AG04449 (cell line): ENCODE results near the gene PPP1R12A.

Experiments
- CTCF ChIA-PET: fragments of 350-600 bp; formaldehyde crosslinking; extraction: SDS; loops from one replicate; lab custom pipeline; 2021; ENCODE audit warnings: antibody characterized with exemption; lab: Yijun Ruan, JAX
- POLR2A ChIA-PET: fragments of 400-600, 350-600 bp; formaldehyde crosslinking; extraction: SDS; loops from one replicate; lab custom pipeline; 2020; ENCODE audit warnings: antibody characterized with exemption, inconsistent platforms; lab: Yijun Ruan, JAX
- DNase-seq: peaks from one replicate; pipeline ENCODE4 v3.0.0-alpha.2; 2010; ENCODE audit warnings: low read depth, low spot score
- H3K4me3 ChIP-seq: 2 replicates; pipeline ENCODE4 v1.5.1; 2011; ENCODE audit warnings: low read depth, mild to moderate bottlenecking, control low read depth, low read length
- TF ChIP-seq, protein P1 (sequence below): IDR thresholded peaks from one replicate; pipeline ENCODE4 v1.5.1; 2011; ENCODE audit warnings: mild to moderate bottlenecking, moderate library complexity, low read length, control low read depth, inconsistent platforms; ENCODE audit not compliant: insufficient read depth; ENCODE audit errors: missing control alignments

PPP1R12A gene

DNA sequence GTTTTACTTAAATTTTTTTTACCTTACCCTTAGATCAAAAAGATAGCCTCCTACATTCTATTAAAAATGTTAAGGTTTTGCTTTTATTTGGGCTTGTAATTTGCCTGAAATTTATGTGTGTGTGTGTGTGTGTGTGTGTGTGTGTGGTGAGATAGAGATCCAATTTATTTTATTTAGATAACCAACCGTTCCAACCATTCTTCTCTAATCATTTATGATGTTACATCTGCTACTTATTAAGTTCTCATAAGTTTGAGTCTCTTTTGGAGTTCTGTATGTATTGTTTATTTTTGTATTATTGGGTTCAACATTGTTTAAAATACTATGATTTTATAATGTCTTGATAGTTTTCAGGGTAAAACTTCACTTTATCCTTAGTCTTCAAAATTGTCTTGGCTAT lies 173.6 kb downstream of the PPP1R12A start:
- CTCF ChIA-PET: no interaction called here
- TF ChIP-seq, protein P1, sequence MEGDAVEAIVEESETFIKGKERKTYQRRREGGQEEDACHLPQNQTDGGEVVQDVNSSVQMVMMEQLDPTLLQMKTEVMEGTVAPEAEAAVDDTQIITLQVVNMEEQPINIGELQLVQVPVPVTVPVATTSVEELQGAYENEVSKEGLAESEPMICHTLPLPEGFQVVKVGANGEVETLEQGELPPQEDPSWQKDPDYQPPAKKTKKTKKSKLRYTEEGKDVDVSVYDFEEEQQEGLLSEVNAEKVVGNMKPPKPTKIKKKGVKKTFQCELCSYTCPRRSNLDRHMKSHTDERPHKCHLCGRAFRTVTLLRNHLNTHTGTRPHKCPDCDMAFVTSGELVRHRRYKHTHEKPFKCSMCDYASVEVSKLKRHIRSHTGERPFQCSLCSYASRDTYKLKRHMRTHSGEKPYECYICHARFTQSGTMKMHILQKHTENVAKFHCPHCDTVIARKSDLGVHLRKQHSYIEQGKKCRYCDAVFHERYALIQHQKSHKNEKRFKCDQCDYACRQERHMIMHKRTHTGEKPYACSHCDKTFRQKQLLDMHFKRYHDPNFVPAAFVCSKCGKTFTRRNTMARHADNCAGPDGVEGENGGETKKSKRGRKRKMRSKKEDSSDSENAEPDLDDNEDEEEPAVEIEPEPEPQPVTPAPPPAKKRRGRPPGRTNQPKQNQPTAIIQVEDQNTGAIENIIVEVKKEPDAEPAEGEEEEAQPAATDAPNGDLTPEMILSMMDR: no peak
- POLR2A ChIA-PET: no interaction called here
- DNase-seq: no peak
- no peak overlapping the region for H3K4me3 ChIP-seq

DNA sequence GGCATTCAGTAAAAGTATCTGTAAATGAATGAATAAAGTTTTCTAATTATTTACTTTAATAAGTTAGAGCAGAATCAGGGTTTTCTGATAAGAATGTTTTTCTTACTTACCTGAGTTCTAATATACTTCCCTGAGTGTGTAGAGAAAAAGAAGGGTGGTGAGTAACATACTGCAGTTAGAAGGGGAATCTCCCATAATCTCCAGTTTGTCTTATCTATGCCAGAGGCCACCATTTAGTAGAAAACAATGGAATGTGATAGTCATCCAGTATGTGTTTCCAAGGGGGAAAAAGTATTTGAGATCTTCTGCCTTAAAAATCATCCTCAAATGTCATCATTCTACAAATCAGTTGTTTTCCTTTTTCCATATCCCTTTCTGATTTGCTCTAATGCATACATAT lies 187.6 kb downstream of the PPP1R12A start:
- TF ChIP-seq, protein P1: no peak
- no peak overlapping the region for H3K4me3 ChIP-seq
- CTCF ChIA-PET: no interaction called here
- DNase-seq: no peak
- POLR2A ChIA-PET: no interaction called here

DNA sequence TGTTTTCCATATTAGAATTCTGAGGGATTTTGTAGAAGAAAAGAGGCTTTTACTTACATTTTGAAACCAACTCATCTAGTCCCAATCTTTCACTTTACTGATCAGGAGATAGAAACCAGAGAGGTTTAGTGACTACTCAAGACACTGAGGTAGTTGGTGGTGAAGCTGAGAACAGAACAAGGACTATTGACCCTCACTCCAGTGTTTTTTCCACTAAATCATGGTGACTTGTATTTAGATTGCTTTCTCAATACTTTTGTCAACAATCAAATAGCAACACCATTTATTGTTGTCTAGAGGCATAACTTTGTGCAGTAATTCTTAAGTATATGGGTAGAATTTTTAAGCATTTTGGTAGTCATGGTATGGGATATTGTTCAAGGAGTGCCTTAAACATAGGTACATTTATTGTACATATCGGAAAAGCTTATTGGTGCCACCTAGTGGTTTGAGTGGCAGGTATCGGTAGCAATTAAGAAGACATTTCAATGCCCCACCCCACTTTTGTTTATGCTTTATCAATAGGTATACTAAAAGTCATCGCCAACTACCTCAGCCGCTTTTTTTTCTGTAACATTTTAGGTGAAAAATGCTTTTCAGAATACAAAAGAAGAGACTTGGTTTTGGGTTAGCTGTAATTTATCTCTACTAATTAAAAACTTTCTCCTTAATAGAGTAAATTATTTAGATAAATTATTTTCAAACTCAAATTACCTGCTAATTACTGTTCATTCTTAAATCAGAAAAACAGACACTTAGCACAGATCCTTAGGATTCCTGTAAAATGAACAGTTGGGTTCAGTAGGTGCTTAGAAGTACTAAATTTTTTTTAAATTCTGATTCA lies 196.8 kb downstream of the PPP1R12A start:
- TF ChIP-seq, protein P1: peak; percentile 43
- DNase-seq: peak; percentile 17
- CTCF ChIA-PET: interaction anchor here (0.6 to 5.1 kb wide), 24 partner anchors 10 to 450 kb away, joined by 3 to 19 read pairs (median 4); no protein-coding TSS in a partner anchor
- no peak overlapping the region for H3K4me3 ChIP-seq
- POLR2A ChIA-PET: no interaction called here

DNA sequence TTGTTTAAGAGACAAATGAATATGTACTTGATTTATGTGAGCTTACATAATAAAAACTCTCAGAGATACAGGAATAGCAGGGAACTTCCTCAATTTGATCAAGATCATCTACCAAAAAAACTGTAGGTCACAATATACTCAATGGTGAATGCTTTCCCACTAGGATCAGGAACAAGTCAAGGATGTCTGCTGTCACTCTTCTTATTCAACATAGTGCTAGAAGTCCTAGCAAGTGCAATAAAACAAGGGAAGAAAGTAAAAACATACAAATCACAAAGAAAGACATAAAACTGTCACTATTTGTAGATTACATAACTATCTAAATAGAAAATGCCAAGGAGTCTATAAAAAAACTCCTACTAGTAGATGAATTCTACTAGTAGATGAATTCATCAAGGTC lies 202.3 kb downstream of the PPP1R12A start:
- ChIA-PET POLR2A (no interaction called here), CTCF (no interaction called here)
- DNase-seq: no peak
- H3K4me3 ChIP-seq: no peak overlapping the region
- TF ChIP-seq, protein P1: no peak

DNA sequence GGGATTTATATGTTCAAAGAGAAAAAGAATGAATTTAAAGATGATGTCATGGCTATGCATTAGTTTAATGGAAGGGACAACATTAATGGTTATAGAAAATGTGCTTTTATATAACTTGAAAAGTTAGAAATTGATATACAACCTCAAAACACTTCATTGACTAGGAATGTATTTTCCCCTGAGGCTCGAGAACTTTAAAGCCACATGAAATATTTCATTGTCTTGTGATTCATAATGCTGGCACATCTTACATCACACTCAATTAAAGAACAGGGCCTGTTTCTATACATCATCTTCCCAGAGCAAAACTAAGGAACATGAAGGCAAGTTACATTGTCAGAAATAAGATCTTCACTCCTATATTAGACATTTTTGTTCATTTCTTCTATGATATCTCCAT lies 208.9 kb downstream of the PPP1R12A start:
- POLR2A ChIA-PET: no interaction called here

More for the DNA sequence above, 208.9 kb downstream of the PPP1R12A start:
- TF ChIP-seq, protein P1: no peak
- CTCF ChIA-PET: interaction anchor here (1.0 to 1.4 kb wide), 3 partner anchors 10 to 177 kb away, joined by 3 to 6 read pairs (median 3); no protein-coding TSS in a partner anchor
- peak; percentile 36 for DNase-seq
- H3K4me3 ChIP-seq: no peak overlapping the region
